ENCODE data around the gene CENPT.

The CENPT gene

DNA sequence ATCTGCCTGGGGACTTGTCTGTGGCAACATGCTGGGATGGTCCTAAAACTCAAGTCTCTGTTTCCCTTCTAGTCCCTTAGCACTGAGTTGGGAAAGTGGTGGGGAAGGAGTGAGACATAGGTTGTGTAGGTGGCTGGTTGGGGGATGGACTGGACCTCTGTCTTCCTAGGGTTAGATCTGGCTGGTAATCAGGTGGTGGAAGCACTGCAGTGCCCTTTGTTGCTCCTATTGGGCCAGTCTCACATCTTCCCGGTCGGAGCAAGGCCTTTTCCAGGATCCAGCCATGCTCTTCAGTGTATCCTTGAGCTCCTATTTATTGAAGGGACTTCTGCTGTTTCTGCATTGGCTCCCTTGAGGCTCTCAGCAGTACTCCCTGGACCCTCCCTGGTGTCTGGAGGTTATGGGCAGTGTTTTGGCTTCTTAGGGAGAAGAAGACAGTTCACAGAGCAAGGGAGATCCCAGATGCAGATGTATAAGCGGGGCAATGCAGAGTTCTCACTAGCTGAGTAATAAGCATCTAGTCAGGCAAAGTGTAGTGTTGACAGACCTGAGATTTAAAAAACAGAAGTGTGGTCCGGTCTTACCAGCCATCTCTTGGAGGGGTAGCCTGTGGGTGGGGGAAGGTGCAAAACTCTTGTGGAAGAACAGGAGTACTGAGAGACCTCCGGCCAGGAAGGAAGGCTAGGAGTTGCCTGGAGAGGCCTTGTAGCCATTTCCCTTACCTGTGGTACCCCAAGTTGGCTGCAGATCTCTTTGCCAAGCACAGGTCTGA, 2.0 kb downstream of the CENPT start:
- TF ChIP-seq, protein P1, sequence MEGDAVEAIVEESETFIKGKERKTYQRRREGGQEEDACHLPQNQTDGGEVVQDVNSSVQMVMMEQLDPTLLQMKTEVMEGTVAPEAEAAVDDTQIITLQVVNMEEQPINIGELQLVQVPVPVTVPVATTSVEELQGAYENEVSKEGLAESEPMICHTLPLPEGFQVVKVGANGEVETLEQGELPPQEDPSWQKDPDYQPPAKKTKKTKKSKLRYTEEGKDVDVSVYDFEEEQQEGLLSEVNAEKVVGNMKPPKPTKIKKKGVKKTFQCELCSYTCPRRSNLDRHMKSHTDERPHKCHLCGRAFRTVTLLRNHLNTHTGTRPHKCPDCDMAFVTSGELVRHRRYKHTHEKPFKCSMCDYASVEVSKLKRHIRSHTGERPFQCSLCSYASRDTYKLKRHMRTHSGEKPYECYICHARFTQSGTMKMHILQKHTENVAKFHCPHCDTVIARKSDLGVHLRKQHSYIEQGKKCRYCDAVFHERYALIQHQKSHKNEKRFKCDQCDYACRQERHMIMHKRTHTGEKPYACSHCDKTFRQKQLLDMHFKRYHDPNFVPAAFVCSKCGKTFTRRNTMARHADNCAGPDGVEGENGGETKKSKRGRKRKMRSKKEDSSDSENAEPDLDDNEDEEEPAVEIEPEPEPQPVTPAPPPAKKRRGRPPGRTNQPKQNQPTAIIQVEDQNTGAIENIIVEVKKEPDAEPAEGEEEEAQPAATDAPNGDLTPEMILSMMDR (conservative IDR thresholded peaks at IDR 0.05): no peak
- H3K27ac ChIP-seq: peak overlapping the region; percentile 85

DNA sequence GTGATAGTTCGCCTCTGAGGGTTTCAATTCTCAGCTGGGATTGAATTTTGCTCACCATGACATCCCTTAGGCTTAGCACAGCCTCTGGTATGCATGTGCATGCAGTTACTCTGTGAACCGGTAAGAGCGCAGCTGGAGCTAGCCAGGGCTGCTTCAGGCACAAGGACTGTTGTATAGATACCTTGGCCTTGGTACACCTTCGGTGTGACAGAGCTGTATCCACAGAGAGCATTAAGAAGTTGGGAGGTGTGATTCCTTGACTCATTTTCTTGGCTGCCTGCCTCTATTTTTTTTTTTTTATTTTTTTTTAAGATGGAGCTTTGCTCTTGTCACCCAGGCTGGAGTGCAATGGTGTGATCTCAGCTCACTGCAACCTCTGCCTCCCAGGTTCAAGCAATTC, 3.0 kb downstream of the CENPT start:
- TF ChIP-seq, protein P1 (conservative IDR thresholded peaks at IDR 0.05): no peak
- peak overlapping the region; percentile 85; the same call in 1 of the 2 replicates for H3K27ac ChIP-seq

DNA sequence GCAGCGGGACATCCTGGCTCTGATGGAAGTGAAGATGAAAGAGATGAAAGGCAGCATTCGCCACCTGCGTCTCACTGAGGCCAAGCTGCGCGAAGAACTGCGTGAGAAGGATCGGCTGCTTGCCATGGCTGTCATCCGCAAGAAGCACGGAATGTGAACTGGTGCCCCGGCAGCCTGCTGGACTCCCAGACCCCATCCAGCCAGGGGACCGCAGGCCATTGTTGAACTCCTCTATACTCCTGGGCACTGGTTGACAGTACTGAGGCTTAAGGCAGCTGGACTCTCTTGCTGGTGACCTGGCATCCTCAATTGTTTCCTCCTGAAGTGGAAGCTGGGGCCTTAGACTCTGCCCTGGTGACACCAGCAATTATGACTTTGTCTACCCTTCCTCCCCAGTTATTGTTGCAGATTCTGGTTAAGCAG, 4.1 kb downstream of the CENPT start:
- peak overlapping the region; percentile 85 for H3K27ac ChIP-seq
- TF ChIP-seq, protein P1 (conservative IDR thresholded peaks at IDR 0.05): no peak

DNA sequence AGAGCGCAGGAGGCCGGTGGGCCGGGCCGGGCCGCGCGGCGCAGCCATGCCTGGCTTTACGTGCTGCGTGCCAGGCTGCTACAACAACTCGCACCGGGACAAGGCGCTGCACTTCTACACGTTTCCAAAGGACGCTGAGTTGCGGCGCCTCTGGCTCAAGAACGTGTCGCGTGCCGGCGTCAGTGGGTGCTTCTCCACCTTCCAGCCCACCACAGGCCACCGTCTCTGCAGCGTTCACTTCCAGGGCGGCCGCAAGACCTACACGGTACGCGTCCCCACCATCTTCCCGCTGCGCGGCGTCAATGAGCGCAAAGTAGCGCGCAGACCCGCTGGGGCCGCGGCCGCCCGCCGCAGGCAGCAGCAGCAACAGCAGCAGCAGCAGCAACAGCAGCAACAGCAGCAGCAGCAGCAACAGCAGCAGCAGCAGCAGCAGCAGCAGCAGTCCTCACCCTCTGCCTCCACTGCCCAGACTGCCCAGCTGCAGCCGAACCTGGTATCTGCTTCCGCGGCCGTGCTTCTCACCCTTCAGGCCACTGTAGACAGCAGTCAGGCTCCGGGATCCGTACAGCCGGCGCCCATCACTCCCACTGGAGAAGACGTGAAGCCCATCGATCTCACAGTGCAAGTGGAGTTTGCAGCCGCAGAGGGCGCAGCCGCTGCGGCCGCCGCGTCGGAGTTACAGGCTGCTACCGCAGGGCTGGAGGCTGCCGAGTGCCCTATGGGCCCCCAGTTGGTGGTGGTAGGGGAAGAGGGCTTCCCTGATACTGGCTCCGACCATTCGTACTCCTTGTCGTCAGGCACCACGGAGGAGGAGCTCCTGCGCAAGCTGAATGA, 4.8 kb downstream of the CENPT start:
- TF ChIP-seq, protein P1 (conservative IDR thresholded peaks at IDR 0.05): peak; percentile 23; the same call in 1 of the 2 replicates
- H3K27ac ChIP-seq: peak overlapping the region; percentile 85

DNA sequence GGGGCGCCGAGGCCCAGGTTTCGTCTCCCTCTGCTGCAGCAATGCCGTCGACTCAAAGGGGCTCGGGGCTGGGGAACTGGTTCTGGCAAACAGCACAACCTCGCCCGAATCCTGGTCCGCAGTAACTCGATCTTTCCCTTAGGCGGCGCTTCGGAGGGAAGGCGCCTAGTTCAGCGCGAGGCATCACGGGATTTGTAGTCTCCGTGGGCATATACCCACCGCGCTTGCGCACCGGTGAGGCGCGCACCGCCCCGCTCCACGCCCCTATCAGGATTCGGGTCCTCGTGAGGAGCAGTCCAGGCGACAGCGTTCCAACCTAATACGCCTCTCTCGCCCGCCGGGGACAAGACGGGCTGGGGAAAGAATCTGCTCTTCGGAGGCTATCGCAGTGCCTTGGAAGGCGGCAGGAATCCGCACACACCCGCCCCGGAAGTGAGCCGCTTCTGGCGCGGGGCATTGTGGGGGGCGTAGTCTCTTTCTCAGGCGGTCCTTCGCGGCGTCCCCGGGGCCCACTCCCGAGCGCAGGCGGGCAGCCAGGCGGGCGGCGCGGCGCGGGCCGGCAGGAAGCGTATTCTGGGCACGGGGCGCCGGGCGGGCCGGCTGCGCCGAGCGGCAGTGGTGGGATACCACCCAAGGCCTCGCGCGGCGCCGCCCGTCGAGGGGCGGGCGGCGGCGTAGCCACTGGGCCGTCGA, 5.5 kb downstream of the CENPT start, which contains the start of gene THAP11:
THAP11 (plus strand) TSS at position 505 of the 693 bp plus-strand sequence. CDS start 235 bp downstream, outside the sequence.
- TF ChIP-seq, protein P1 (conservative IDR thresholded peaks at IDR 0.05): peak; percentile 78
- H3K27ac ChIP-seq: peak within 1 kb of the TSS; percentile 85

DNA sequence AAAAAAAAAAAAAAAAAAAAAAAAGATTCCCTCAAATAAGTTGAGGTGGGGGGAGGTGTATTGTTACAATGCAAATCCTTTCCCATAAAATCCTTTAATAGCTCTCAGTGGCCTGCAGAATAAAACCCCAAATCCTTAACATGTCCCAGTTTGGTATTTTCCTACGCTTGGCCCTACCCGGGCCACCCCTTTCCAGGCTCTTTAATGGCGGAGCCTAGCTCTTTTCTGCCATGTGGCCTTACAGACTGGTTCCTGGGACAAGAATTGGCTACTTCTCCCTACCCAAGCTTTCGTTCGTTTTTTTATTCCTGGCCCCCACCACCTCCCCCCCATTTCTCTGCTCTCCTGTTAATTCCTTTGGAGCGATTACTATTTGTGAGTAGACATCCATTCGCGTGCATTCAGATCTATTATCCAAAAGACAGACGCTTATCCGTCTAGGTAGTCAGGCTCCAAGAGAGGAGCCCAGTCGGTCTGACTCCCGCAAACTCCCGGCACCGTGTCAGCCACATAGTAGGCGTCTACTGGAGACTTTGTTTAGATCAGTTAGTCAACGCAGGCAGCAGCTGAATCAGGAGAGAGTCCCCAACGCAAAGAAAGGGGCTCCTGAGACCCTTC, 6.2 kb downstream of the CENPT start:
- peak overlapping the region; percentile 85 for H3K27ac ChIP-seq
- TF ChIP-seq, protein P1 (conservative IDR thresholded peaks at IDR 0.05): no peak

Measured in VCaP (cell line).